DND-41 (cell line): ENCODE measurements around the gene SEMA5A.

Source experiments
- ATAC-seq: fragments of 200-7000 bp; cut with Tn5 transposase; 3 replicates; pipeline ENCODE4 v1.9.1; 2021; ENCODE audit warnings: low read depth; ENCODE audit not compliant: insufficient read depth
- DNase-seq: peaks from one replicate; pipeline ENCODE4 v3.0.0-alpha.2; 2020
- H2AFZ ChIP-seq: 2 replicates; pipeline ENCODE4 v1.6.0; 2012; ENCODE audit warnings: low read depth, low read length
- H3K27ac ChIP-seq: 2 replicates; pipeline ENCODE4 v1.5.1; 2012; ENCODE audit warnings: low read length, inconsistent platforms
- H3K27me3 ChIP-seq: fragments of 200-600 bp; sonication (generic); 2 replicates; pipeline ENCODE4 v1.6.0; 2012; ENCODE audit warnings: low read length, mild to moderate bottlenecking, inconsistent platforms; ENCODE audit not compliant: insufficient read depth, poor library complexity
- H3K36me3 ChIP-seq: 2 replicates; pipeline ENCODE4 v1.5.1; 2012; ENCODE audit warnings: low read length, inconsistent platforms; ENCODE audit not compliant: insufficient read depth
- H3K4me1 ChIP-seq: 2 replicates; pipeline ENCODE4 v1.5.1; 2012; ENCODE audit warnings: mild to moderate bottlenecking, low read length; ENCODE audit not compliant: insufficient read depth
- H3K4me2 ChIP-seq: 2 replicates; pipeline ENCODE4 v1.6.0; 2012; ENCODE audit warnings: mild to moderate bottlenecking, moderate library complexity, low read length, inconsistent platforms; ENCODE audit not compliant: insufficient read depth
- H3K4me3 ChIP-seq, 2 experiments: fragments of 200-600 bp in 1 of 2; shearing (Covaris generic) in 1 of 2; 2 replicates each; pipeline ENCODE4 v1.5.1; 2012 to 2016; ENCODE audit warnings: inconsistent platforms in 2 of 2, low read length in 2 of 2, mild to moderate bottlenecking in 2 of 2, low read depth in 1 of 2, moderate library complexity in 1 of 2
- H3K79me2 ChIP-seq: 2 replicates; pipeline ENCODE4 v1.6.0; 2012; ENCODE audit warnings: low read length, inconsistent platforms; ENCODE audit not compliant: insufficient read depth
- H3K9ac ChIP-seq: 2 replicates; pipeline ENCODE4 v1.6.0; 2012; ENCODE audit warnings: low read depth, mild to moderate bottlenecking, inconsistent platforms, low read length, moderate library complexity
- H3K9me3 ChIP-seq: 2 replicates; pipeline ENCODE4 v1.5.1; 2012; ENCODE audit warnings: low read length, moderate library complexity, mild to moderate bottlenecking, inconsistent platforms; ENCODE audit not compliant: insufficient read depth, severe bottlenecking
- H4K20me1 ChIP-seq: 2 replicates; pipeline ENCODE4 v1.6.0; 2012; ENCODE audit warnings: low read length; ENCODE audit not compliant: insufficient read depth
- EZH2 ChIP-seq: IDR thresholded peaks from 3 replicates; pipeline ENCODE4 v1.6.1; 2012; ENCODE audit warnings: borderline replicate concordance, low read depth, mild to moderate bottlenecking, moderate library complexity, low read length, inconsistent platforms; ENCODE audit not compliant: severe bottlenecking
- TF ChIP-seq, protein P1 (sequence below): IDR thresholded peaks from 2 replicates; pipeline ENCODE4 v1.5.1; 2012; ENCODE audit warnings: borderline replicate concordance, low read length, moderate library complexity, mild to moderate bottlenecking; ENCODE audit not compliant: poor library complexity, severe bottlenecking; ENCODE audit errors: extremely low read depth

Gene SEMA5A

DNA sequence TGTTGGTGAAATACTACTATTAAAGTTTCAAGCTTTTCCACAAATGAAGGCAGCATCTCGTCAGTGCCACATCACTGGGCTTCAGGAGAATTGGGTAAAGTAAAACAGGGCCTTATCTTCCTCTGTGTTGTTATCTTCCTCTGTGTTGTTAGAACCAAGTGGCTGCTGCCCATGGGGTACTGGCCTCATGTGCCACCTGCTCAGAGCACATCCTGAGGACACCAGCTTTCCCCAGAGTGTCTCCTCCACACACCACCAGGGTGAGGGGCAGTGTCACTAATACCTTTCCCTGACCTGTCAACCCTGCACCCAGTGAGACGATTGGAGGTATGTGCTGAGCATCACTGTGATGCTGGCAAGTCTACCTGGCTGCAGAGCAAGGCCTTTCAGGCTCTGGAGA, 499.9 kb downstream of the SEMA5A start:
- Histone ChIP-seq H3K9me3 (no peaks in the 10 kb centered on the region), H4K20me1 (no peaks in the 10 kb centered on the region), H3K4me3 (no peak overlapping the region), H2AFZ (no peak overlapping the region), H3K4me1 (no peaks in the 10 kb centered on the region), H3K9ac (no peak overlapping the region), H3K4me2 (no peak overlapping the region), H3K79me2 (no peaks in the 10 kb centered on the region), H3K27me3 (no peaks in the 10 kb centered on the region), H3K36me3 (no peaks in the 10 kb centered on the region), H3K27ac (no peak overlapping the region)
- DNase-seq (no peak), ATAC-seq (no peak)
- TF ChIP-seq EZH2: no peak
- TF ChIP-seq, protein P1, sequence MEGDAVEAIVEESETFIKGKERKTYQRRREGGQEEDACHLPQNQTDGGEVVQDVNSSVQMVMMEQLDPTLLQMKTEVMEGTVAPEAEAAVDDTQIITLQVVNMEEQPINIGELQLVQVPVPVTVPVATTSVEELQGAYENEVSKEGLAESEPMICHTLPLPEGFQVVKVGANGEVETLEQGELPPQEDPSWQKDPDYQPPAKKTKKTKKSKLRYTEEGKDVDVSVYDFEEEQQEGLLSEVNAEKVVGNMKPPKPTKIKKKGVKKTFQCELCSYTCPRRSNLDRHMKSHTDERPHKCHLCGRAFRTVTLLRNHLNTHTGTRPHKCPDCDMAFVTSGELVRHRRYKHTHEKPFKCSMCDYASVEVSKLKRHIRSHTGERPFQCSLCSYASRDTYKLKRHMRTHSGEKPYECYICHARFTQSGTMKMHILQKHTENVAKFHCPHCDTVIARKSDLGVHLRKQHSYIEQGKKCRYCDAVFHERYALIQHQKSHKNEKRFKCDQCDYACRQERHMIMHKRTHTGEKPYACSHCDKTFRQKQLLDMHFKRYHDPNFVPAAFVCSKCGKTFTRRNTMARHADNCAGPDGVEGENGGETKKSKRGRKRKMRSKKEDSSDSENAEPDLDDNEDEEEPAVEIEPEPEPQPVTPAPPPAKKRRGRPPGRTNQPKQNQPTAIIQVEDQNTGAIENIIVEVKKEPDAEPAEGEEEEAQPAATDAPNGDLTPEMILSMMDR: no peak

DNA sequence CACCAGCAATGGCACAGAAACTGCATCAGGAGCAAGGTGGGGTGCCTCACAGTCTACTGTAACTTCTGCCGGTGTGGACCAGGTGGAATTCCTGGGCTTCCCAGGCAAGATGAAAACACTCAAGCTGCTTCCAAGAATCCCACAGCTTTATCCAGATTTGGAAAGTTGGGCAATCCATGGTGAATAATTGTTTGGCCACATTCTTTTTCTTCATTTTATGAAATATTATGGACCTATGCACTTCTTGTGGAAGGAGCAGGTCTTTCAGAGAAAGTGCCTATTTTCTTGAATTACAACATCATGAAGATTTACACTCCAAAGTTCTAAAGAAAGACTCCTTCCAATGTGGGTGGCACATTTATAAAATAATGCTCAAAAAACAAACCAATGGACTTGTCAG, 503.6 kb downstream of the SEMA5A start:
- Histone ChIP-seq H3K27me3 (no peaks in the 10 kb centered on the region), H2AFZ (no peak overlapping the region), H3K9me3 (no peaks in the 10 kb centered on the region), H3K27ac (no peak overlapping the region), H3K4me2 (no peak overlapping the region), H3K79me2 (no peaks in the 10 kb centered on the region), H3K36me3 (no peaks in the 10 kb centered on the region), H3K4me3 (no peak overlapping the region), H4K20me1 (no peaks in the 10 kb centered on the region), H3K9ac (no peak overlapping the region), H3K4me1 (peaks cover 6% of the 10 kb centered on the region; the same call in 1 of the 2 replicates)
- no peak for DNase-seq
- no peak for ATAC-seq
- TF ChIP-seq EZH2: no peak
- TF ChIP-seq, protein P1: no peak

DNA sequence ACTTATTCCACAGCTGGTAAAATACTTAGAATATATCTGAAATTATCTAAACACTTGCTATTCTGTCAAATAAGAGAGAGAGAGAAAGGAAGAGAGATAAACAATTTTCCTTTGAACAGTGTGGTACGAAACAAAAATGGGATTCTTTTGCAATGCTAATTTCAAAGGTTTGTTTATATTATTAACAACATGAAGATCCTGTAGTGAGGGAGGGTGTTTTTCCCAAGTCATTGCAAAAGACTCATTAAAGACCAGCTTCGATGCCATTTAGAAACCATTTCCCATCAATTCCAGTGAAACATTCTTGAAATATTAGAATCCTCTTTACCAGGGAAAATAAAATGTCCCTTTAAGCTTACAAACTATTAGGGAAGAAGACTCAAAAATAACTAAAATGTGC, 505.4 kb downstream of the SEMA5A start:
- no peak overlapping the region for H3K27ac ChIP-seq
- H3K79me2 ChIP-seq: no peaks in the 10 kb centered on the region
- H2AFZ ChIP-seq: no peak overlapping the region
- H3K4me3 ChIP-seq: no peak overlapping the region
- TF ChIP-seq, protein P1: no peak
- TF ChIP-seq EZH2: no peak
- peaks cover 10% of the 10 kb centered on the region for H3K4me1 ChIP-seq
- H3K9me3 ChIP-seq: no peaks in the 10 kb centered on the region
- no peaks in the 10 kb centered on the region for H4K20me1 ChIP-seq
- DNase-seq (no peak), ATAC-seq (no peak)
- no peaks in the 10 kb centered on the region for H3K27me3 ChIP-seq
- H3K4me2 ChIP-seq: no peak overlapping the region
- no peak overlapping the region for H3K9ac ChIP-seq
- no peaks in the 10 kb centered on the region for H3K36me3 ChIP-seq

DNA sequence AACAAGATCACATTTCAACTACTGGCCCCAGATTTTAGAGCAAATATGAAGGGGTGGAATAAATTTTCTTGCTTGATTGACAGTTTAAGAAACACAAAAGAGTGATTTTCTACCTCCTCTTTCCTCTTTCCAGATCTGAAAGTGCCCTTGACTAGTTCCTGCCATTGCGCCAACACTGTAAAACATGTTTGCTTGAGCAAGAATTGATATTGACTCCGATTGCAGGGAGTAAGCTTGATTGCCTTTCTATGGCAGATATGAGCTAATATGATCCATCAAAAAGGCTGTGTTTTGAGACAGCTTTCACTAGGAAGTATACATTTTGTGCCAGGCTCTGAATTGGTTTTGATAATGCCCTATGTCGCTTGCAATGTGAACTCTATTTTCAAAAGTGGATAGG, 508.8 kb downstream of the SEMA5A start:
- ATAC-seq (no peak), DNase-seq (no peak)
- Histone ChIP-seq H3K27ac (no peak overlapping the region), H3K9ac (no peak overlapping the region), H3K4me1 (peaks cover 43% of the 10 kb centered on the region), H3K79me2 (no peaks in the 10 kb centered on the region), H3K27me3 (no peaks in the 10 kb centered on the region), H3K4me3 (no peak overlapping the region), H3K4me2 (no peak overlapping the region), H2AFZ (no peak overlapping the region), H4K20me1 (no peaks in the 10 kb centered on the region), H3K36me3 (no peaks in the 10 kb centered on the region), H3K9me3 (no peaks in the 10 kb centered on the region)
- no peak for TF ChIP-seq EZH2
- TF ChIP-seq, protein P1: no peak
